T1000 (cell line): ENCODE measurements around the gene IFTAP.
"Not testable (repeated sequence)": the region's sequence is repeated elsewhere in the genome, so short reads cannot be mapped to it uniquely, and the experiment has no call there.

ENCODE experiments used
- DNase-seq: peaks from one replicate; lab custom pipeline; 2025; ENCODE audit warnings: mixed read lengths; lab: John Stamatoyannopoulos, UW

The IFTAP gene, protein sequence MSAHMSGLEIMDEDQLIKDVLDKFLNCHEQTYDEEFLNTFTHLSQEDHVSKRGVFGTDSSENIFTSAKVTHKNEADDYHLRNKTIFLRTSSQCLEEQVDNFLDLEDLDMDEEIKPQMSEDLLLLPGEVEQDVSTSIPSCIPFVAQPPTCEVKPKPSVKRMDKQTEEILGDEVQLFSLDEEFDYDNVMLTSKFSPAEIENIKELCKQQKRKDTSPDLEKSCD

DNA sequence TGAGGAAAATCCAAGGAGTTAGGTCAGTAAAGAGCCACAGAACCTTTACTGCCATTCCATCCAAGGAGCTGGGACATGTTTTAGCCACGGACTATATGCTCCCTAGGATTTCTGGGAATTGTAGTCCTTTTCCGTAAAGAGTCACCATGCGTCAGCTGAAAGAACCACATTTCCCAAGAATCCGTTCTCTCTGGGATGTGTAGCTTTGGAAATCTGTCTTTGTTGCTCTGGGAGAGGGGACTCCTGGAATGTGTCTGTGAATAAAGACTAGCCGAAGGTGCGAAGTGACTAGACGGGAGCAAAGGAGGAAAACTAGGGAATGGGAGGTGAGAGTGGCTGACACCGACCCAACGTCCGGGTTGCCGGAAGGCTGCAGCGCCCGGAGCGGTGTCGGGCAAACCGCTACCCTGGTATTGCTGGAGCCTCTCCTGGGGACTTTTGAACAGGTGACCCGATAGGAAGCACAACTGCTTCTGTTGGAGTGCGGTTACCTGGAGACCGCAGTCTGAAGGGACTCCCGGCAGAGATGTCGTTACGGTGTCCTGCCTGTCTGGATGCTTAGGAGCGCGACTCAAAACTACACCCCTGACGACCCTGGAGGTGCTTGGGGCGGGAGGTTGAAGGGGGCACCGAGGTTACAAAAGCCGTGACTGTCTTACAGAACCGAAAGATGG is at the start of gene IFTAP:
Gene IFTAP, plus strand, starts transcription at position 187 of the 674 bp plus-strand sequence. CDS start 15,602 bp downstream, outside the sequence.
- peak; percentile 43 for DNase-seq

DNA sequence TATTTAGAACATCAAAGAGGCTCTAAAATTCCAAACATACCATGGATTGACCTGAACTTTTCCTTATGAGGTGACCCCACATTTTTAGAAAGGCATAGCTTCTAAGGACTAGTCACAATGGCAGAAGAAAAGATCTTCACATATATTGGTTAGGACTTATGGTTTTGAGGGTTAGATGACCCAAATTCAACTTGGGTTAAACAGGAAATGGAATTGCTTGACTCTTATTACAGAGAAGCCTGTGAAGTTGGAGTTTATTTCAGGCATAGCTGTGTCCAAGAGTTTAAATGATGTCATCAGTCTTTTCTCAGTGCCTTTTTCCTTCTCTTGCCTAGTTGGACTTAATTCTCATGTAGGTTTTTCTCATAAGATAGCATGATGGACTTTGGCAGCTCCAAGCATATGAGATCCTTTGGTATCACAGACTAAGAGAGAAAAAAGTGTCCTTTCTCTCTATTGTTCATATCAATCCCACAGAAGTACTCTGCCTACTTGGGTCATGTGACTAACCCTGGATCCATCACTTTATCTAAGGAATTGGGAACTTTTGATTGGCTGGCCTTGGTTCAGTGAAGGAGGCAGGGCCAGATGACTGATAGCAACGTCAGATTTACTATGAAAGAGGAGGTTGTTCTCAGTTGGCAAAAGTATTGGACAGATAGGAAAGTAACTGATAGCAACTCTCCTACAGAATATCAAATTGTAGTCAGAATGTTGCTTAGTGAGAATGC is 43.8 kb upstream of the IFTAP start:
- DNase-seq, result no peak

DNA sequence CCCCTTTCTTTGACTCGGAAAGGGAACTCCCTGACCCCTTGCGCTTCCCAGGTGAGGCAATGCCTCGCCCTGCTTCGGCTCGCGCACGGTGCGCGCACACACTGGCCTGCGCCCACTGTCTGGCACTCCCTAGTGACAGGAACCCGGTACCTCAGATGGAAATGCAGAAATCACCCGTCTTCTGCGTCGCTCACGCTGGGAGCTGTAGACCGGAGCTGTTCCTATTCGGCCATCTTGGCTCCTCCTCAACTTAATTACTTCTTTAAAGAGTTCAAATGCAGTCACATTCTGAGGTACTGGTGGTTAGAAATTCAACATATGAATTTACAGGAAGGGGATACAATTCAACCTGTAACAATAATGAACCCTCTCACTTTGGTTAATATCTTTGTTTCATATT is 36.9 kb upstream of the IFTAP start:
- DNase-seq, result not testable (repeated sequence)

DNA sequence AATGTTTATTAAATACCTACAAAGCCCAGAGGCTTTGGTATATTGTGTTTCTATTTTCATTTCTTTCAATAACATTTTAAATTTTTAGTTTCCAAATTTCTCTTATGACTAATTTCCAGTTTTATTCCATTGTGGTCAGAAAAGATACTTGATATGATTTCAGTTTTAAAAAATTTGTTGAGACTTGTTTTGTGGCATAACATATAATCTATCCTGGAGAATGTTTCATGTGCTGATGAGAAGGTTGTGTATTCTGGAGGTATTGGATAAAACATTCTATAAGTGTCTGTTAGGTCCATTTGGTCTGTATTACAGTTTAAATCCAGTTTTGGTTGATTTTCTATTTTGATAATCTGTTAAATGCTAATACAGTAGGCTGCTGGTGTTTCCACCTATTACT is 36.3 kb upstream of the IFTAP start:
- no peak for DNase-seq

DNA sequence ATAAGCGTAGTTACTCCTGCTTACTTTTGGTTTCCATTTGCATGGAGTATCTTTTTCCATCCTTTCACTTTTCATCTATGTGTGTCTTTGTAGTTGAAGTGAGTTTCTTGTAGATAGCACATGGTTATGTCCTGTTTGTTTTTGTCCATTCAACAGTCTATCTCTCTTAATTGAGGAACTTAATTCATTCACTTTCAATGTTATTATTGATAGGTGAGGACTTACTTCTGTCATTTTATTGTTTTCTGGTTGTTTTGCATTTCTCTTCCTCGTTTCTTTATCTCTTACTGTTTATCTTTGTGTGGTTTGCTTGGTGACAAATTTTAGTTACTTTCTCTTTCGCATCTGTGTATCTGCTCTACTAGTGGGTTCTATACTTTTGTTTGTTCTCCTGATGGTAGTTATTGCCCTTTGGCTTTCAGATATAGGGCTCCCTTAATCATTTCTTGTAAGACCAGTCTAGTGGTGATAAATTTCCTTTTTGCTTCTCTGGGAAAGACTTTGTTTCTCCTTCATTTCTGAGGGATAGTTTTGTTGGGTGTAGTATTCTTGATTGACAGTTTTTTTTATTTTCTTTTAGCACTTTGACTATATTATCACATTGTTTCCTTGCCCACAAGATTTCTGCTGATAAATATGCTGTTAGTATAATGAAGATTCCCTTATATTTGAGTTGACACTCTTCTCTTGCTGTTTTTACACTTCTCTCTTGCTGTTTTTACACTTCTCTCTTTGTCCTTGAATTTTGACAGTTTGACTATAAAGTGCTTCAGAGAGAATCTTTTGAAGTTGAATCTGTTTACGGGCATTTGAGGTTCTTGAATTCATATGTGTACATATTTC is 35.5 kb upstream of the IFTAP start:
- no peak for DNase-seq

DNA sequence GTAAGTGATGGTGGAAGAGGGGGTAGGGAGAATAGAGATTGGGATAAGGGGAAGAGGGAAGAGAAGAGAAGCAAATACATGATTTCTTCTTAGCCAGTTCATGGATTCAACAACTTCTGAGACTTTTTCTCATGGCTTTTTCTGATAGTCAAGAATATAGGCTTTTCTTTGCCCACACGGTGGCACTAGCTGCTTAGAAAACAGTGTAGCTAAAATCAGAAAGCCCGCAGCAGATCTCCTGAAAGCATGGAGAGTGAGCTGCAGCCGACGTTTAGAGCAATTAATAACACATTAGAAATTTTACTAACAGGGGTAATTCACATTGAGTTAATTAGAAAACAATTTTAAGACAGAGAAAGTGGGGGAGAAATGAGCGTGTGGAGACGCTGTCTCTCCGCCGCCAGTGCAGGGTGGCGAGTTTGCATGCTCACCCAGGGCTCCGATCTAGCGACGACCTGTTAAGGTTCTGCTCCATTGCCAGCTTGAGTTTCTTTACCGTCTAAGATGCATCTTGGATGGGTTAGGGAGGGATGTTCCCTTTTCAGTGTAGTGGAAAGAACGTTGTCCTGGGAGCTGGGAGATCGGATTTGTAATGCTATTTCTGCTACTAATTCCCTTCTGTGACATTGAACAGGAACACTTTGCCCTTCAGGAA is 29.8 kb upstream of the IFTAP start:
- peak; percentile 4 for DNase-seq

DNA sequence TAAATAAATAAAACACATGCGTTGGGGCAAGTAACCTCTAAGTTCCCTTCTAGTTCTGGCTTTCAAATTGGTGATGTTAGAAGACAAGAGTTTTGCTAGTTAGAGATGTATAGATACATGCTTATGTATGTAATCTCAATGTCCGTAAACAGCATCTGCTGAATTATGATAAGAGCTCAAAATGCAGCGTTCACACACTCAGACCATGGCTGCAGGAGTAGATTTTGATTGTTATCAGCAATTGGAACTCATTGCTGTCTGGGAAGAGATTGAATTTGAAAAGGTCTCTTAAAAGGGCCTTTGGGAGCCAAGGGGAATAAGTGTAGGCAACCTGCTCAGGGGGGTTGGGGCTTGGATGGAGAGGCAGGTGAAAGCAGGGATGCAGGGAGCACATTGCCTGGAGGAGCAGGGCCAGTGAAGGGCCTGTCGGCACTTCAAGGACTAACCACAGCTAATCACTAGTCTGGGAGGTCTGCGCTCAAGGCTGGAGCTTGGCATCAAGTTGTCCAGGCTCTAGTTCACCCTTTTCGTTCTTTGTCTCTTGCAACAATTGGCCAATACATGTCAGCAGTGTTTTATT is 29.2 kb upstream of the IFTAP start:
- no peak for DNase-seq

DNA sequence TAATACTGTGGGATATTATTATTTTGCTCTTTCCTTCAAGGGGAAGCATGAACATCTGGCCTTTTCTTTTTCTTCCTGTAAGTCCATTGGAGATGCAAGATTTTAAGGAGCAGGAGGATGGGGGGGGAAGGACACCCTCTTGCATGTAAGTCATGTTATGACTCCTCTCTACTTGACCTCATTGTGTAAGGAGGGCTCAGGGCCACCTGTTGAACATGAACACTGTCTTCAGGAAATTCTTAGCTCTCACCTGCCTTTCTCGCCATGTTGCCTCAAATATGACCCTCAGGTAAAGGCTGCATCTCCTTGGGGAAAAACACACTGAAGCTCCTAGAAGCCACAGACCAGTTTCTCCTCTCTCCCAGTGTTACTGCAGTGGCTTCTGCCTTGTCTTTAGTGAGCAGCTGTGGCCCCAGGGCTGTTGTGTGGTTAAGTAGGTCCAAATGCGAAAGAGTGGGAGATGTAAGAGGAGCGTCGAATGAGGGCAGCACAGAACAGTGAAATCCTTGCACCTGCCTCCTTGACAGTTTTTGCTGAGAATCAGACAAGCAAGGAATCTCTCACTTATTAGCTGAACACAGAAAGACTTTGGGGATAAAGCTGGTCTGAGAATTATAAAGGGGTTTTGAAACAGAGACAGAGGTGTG is 27.8 kb upstream of the IFTAP start:
- no peak for DNase-seq

DNA sequence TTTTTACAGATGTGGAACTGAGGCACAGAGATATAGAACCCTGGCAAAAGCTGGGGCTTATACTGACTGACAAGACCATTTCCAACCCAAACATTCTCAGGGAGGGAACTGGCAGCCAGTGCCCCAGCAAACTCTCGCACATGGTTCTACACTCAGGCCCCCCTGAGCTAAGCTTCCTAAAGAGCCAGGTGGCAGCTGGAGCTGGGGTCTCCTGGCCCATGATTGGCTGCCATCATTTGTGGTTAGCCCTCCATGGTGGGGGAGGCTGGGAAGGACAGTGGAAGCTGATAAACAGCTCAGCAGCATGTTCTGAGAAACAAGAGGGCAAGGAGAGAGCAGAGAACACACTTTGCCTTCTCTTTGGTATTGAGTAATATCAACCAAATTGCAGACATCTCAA is 26.6 kb upstream of the IFTAP start, which contains the start of gene RAG1:
Gene RAG1, plus strand, starts transcription at position 314 of the 400 bp plus-strand sequence. CDS start 5,298 bp downstream, outside the sequence.
- no peak for DNase-seq

DNA sequence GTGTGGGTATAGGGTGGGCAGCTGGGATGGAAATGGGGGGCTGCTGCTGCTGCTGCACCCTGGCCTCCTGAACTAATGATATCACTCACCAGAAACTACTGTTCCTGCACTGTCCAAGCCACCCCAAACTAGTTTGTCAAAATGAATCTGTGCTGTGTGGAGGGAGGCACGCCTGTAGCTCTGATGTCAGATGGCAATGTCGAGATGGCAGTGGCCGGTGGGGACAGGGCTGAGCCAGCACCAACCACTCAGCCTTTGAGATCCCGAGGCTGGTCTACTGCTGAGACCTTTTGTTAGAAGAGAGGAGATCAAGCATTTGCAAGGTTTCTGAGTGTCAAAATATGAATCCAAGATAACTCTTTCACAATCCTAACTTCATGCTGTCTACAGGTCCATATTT is 25.2 kb upstream of the IFTAP start:
- no peak for DNase-seq

DNA sequence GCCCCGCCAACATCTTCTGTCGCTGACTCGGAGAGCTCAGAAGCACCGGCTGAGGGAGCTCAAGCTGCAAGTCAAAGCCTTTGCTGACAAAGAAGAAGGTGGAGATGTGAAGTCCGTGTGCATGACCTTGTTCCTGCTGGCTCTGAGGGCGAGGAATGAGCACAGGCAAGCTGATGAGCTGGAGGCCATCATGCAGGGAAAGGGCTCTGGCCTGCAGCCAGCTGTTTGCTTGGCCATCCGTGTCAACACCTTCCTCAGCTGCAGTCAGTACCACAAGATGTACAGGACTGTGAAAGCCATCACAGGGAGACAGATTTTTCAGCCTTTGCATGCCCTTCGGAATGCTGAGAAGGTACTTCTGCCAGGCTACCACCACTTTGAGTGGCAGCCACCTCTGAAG is 19.8 kb upstream of the IFTAP start:
- DNase-seq, result no peak

DNA sequence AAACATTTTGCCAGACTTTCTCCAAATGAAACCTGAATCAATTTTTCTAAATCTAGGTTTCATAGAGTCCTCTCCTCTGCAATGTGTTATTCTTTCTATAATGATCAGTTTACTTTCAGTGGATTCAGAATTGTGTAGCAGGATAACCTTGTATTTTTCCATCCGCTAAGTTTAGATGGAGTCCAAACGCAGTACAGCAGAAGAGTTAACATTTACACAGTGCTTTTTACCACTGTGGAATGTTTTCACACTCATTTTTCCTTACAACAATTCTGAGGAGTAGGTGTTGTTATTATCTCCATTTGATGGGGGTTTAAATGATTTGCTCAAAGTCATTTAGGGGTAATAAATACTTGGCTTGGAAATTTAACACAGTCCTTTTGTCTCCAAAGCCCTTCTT is 16.9 kb upstream of the IFTAP start:
- DNase-seq, result no peak

DNA sequence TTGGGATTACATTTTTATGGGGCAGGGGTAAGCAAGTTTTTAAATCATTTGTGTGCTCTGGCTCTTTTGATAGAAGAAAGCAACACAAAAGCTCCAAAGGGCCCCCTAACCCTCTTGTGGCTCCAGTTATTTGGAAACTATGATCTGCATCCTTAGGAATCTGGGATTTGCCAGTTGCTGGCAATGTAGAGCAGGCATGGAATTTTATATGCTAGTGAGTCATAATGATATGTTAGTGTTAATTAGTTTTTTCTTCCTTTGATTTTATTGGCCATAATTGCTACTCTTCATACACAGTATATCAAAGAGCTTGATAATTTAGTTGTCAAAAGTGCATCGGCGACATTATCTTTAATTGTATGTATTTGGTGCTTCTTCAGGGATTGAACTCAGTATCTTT is 16.4 kb upstream of the IFTAP start:
- no peak for DNase-seq

DNA sequence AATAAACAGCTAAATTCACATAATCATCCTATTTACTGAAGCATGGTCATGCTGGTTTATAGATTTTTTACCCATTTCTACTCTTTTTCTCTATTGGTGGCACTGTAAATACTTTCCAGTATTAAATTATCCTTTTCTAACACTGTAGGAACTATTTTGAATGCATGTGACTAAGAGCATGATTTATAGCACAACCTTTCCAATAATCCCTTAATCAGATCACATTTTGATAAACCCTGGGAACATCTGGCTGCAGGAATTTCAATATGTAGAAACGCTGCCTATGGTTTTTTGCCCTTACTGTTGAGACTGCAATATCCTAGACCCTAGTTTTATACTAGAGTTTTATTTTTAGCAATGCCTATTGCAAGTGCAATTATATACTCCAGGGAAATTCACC is 15.8 kb upstream of the IFTAP start:
- no peak for DNase-seq

DNA sequence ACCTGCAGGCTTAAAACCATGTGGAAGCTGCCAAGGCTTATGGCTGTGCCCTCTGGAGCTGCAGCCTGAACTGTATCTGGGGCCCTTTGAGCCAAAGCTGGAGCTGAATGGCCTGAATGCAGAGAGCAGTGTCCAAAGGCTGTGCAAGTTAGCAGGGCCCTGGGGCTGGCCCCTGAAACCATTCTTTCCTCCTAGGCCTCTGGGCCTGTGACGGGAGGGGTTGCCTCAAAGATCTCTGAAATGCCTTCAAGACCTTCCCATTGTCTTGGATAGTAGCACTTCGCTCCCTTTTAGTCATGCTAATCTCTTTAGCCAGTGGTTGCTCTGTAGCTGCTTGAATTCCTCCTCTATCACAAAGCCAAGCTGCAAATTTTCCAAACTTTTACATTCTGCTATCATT is 12.8 kb upstream of the IFTAP start:
- DNase-seq, result no peak

DNA sequence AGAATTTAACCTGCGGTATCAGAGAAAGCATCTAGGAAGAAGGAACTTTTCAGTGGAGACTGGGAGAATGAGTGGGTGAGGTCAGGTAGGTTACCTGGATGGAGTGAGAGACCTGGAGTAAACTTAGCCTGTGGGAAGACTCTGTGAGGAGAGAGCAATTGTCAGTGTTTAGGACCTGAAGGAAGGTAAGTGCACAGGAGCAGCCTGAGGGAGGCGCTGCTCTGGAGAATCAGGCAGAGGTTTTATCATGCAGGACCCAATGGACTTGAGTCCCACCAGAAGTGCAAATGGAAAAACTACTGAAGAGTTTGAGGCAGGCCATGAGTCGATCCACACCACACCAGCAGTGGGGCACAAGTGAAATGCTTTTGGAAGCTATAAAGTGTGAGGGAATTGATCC is 10.6 kb upstream of the IFTAP start:
- no peak for DNase-seq

DNA sequence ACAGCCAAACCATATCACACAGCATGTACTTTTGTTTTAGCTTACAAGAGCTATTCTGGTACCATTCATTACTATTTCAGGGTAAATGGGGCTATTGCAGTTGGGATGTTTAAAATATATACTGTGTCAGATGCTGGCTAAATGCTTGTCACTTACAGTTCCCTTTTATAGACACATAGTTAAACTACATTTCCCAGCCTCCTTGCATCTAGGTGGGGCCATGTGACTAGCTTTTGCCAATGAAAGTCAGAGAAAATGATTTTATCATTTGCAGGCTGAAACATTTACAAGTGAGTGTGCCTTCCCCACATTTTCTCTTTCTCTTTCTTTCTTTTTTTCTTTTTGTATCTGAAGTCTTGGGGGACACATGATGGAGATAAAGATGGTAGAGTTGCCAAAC is 7.8 kb upstream of the IFTAP start:
- no peak for DNase-seq

DNA sequence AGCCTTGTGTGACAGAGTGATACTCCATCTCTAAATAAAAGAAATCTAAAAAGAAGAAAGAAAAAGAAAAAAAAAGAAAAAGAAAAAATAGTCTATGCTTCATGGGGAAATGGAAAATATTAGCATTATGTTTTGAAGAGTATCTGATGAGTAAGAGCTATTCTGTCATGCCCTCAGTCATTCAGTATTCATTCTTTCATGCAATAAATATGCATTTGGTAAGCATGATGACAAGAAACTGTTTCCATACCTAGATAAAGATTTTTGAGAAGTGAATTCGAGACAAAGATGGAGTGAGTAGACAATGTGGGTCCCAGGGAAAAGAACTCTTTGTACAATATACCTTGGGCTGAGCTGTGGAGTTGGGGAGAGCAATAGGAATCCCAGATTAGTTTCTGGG is 6.2 kb upstream of the IFTAP start:
- DNase-seq, result no peak

DNA sequence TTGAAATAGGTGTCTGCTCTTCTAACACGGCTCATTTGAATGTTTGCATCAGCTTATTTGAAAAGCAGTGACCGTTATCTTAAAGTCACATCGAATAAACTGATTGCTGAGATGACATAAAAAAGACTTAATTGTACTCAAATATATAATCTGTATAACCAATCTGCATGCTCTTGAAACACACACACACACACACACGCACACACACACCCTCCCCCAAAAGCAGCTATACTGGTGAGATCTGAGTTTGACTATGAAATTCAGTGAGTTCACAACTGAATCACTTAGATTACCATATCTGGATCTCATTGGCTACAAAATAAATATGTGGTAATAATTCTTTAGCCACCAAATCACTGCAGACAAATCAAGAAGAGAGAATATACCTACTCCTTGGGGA is 3.8 kb upstream of the IFTAP start:
- no peak for DNase-seq

DNA sequence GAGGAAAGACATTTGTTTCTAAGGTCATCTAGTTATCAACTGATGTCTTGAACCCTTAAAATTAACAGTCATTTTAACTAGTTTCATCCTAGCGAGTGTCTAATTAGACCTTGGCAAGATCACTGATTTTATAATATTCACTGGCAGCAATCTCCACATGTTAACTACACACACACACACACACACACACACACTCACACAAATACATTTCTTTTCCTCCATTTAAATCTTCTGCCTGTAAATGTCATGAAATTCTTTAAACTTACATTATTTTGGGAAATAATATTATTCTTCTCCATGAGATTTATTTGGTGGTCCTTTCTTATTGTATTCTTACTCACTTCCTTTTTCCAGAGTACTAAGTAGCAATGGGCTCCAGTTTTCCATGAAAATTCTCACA is 2.9 kb upstream of the IFTAP start:
- DNase-seq, result no peak

DNA sequence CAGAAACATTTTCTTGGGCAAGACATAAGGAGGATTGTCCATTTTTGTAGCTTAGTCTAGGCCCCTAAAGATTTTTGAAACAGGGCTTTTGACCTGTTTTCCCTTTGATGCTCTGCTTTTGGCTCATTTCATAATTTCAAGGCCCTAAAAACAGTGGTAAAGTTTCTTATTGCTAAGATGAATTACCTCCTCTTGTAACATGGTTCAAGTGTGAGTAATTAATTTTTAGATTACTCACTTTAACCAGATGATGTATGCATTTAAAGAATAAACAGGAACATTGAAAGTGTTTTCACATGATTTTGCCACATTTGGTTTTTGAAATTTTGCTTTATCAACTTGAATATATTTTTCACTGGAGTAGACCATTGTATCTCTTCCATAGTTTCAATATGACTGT is 2.6 kb downstream of the IFTAP start:
- no peak for DNase-seq
